ENCODE data around the gene UVSSA. TPM values are rescaled to one million over a fixed set of nuclear protein-coding genes. Genes with fewer than 3 reads are reported as not detected.

The UVSSA gene
- total RNA-seq, 2 donors from 2014 or later, result 23.0 to 25.8 TPM

DNA sequence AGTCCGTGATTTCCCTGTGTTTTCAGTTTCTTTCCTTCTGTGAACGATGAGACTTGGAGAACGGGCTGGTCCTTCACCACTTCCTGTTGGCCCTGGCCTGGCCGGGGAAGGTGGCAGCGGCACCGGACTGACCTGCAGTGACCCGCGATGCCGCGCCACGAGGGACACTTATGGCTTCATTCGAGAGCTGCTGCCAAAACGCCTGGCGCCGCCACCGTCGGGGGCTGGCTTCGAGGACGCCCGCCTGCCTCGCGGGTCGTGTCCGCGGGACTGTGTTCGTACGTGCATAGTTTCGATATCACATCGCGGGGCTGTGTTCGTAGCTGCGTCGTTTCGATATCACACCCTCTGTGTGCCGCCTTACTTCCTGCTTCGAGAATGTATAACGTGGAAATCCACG, 7.5 kb upstream of the UVSSA start:
- Mint-ChIP-seq H3K9me3 (peaks cover 0 to 3% of the 10 kb centered on the region in 2 donors), H3K36me3 (ENCODE audit: insufficient read depth in 2 of 2) (peaks cover 27 to 33% of the 10 kb centered on the region in 2 donors), H3K27me3 (ENCODE audit: low read depth) (no peaks in the 10 kb centered on the region), H3K4me3 (no peak overlapping the region), H3K27ac (no peak overlapping the region), H3K4me1 (ENCODE audit: low read depth) (peaks cover 31% of the 10 kb centered on the region)
- DNase-seq (no peak), ATAC-seq (replicated peaks in 1 of 2) (no peak)

DNA sequence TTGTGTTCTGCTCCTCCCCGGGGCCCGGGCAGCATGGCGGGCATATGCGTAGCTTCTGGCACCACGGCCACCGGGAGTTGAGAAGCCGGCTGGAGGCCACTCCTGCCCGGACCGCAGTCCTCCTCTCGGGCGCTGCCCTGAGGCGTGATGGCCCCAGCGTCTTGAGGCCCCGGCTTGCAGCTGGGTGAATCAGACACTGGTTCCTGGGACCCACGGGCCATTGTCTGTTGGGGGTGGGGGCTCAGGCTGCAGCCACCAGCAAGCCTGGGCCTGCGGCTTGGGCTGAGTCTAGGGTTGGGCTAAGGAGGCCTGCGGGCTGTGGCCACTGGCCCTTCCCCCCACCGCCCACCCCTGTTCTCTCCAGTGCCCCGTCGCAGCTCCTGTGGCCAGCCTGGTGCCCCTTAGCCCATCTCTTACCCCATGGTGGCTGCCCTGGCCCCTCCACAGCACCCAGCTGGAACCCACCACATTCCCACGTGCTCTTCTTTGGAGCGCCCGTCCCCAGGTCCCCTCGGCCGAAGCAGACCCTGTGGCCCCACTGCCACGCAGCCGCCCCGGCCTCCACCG, 6.7 kb upstream of the UVSSA start:
- no peak for DNase-seq
- no peak for ATAC-seq (replicated peaks in 1 of 2)
- peaks cover 22 to 26% of the 10 kb centered on the region in 2 donors for H3K36me3 Mint-ChIP-seq (ENCODE audit: insufficient read depth in 2 of 2)
- H3K9me3 Mint-ChIP-seq, result peaks cover 0 to 3% of the 10 kb centered on the region in 2 donors
- no peaks in the 10 kb centered on the region for H3K27me3 Mint-ChIP-seq (ENCODE audit: low read depth)
- H3K4me3 Mint-ChIP-seq, result no peak overlapping the region
- H3K4me1 Mint-ChIP-seq (ENCODE audit: low read depth), result peaks cover 31% of the 10 kb centered on the region
- H3K27ac Mint-ChIP-seq, result no peak overlapping the region

DNA sequence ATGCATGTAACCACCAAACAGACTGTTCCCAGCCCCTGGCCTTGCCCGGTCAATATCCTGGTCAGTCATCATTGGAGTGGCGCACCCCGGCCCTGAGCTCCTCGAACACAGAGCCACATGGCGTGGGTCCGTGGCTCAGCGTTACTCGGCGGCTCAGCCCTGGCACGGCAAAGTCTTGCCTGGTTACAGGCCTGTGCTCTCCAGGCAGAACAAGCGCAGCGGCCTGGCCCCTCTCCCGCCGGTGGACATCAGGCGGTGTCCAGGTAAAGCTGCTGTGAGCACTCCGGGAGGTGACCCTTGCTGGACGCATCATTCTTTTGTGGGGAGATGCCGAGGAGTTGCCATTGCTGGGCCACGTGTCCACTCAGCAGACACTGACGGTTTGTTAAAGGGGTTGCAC, 6.1 kb upstream of the UVSSA start:
- no peak for DNase-seq
- no peak overlapping the region for H3K27ac Mint-ChIP-seq
- peaks cover 22 to 26% of the 10 kb centered on the region in 2 donors for H3K36me3 Mint-ChIP-seq (ENCODE audit: insufficient read depth in 2 of 2)
- no peaks in the 10 kb centered on the region for H3K27me3 Mint-ChIP-seq (ENCODE audit: low read depth)
- ATAC-seq (replicated peaks in 1 of 2), result no peak
- H3K9me3 Mint-ChIP-seq, result peaks cover 0 to 3% of the 10 kb centered on the region in 2 donors
- no peak overlapping the region for H3K4me3 Mint-ChIP-seq
- H3K4me1 Mint-ChIP-seq (ENCODE audit: low read depth), result peaks cover 37% of the 10 kb centered on the region

DNA sequence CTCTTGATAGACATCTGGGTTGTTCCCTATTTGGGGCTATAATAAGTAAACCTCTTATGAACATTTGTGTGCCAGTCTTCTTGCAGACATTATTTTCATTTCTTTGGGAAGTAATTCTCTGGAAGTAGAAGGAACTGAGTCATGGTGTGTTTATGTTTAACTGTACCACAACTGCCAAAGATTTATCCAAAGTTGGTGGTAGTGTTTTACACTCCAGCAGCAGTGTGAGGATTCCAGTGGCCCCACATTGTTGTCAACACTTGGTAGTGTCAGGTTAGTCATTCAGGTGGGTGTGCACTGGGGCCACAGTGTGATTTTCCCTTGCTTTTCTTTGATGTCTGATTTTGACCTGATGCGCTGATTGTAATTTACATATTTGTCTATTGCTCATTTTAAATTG, 5.0 kb upstream of the UVSSA start:
- H3K27me3 Mint-ChIP-seq (ENCODE audit: low read depth), result no peaks in the 10 kb centered on the region
- ATAC-seq (replicated peaks in 1 of 2) (no peak), DNase-seq (no peak)
- peaks cover 0 to 3% of the 10 kb centered on the region in 2 donors for H3K9me3 Mint-ChIP-seq
- H3K4me3 Mint-ChIP-seq, result no peak overlapping the region
- H3K4me1 Mint-ChIP-seq (ENCODE audit: low read depth), result peaks cover 36% of the 10 kb centered on the region
- peak overlapping the region; percentile 48 for H3K27ac Mint-ChIP-seq
- peaks cover 15 to 16% of the 10 kb centered on the region in 2 donors for H3K36me3 Mint-ChIP-seq (ENCODE audit: insufficient read depth in 2 of 2)

DNA sequence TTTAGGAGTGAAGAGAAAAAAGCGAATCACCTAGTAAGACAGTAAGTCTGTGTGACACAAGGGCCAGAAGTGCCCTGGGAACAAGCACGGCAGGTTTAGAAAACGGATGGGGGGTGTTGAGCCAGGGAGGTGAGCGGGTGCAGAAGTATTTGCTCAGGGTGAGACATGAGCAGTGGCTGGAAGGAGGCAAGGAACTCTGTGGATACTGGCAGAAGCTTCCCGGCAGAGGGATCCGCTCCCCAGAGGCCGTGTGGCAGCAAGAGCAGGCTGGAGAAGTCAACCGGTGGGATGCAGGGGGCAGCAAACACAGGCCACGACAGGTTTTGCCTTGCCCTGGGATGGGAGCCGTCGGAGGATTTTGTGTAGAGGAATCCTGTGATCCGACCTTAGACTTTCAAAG, 2.3 kb upstream of the UVSSA start:
- peaks cover 1 to 8% of the 10 kb centered on the region in 2 donors for H3K36me3 Mint-ChIP-seq (ENCODE audit: insufficient read depth in 2 of 2)
- peak overlapping the region; percentile 84 to 92 for H3K4me3 Mint-ChIP-seq

DNA sequence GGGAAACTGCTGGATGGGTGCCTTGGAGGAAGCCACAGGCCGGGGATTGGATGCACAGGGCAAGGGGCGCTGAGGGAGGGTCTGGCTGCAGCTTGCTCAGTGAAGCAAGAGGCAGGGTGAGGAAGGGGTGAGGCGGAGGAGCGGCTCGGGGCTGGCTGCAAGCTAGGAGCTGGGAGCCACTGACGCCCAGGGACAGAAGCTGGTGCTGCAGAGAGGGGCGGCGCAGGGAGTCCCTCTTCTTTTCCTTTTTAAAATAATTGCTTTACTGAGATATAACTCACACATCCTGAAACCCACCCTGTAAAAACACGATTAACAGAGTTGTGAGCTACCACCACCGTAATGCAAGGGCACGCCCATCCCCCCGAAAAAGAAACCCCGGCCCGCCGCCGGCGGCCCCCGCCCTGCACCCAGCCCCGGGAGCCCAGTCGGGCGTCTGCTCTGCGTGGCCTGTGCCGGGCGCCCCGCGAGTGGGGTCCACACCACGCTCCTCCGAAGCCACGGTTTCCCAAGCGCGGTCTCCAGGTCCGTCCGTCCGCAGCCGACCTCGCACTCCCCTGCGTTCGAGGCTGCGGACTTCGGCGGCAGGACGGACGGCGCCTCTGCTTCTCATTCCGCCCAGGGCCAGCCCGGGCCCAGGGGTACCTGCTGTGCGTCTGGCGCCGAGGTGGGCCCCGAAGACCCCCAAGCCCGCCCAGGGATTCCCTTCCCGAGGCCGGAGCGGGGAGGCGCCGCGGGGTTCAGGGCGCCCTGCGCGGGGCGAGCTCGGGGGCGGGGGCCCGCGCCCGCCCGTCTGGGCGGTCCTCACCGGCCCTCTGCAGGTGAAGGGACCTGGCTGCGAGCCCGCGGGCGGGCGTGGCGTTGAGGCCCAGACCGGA, 866 bp upstream of the UVSSA start:
- Mint-ChIP-seq H3K4me1 (ENCODE audit: low read depth) (peaks cover 55% of the 10 kb centered on the region), H3K27me3 (ENCODE audit: low read depth) (no peaks in the 10 kb centered on the region), H3K9me3 (no peaks in the 10 kb centered on the region), H3K36me3 (ENCODE audit: insufficient read depth in 2 of 2) (peaks cover 0 to 6% of the 10 kb centered on the region in 2 donors), H3K27ac (peak overlapping the region; percentile 49), H3K4me3 (peak overlapping the region; percentile 84 to 92)
- ATAC-seq (replicated peaks in 1 of 2), result peak; percentile 43 to 49
- DNase-seq, result peak; percentile 50 to 63

More for the DNA sequence above, 2.3 kb upstream of the UVSSA start:
- Mint-ChIP-seq H3K27ac (peak overlapping the region; percentile 47), H3K4me1 (ENCODE audit: low read depth) (peaks cover 46% of the 10 kb centered on the region), H3K9me3 (no peaks in the 10 kb centered on the region), H3K27me3 (ENCODE audit: low read depth) (no peaks in the 10 kb centered on the region)
- no peak for DNase-seq
- ATAC-seq (replicated peaks in 1 of 2), result no peak

DNA sequence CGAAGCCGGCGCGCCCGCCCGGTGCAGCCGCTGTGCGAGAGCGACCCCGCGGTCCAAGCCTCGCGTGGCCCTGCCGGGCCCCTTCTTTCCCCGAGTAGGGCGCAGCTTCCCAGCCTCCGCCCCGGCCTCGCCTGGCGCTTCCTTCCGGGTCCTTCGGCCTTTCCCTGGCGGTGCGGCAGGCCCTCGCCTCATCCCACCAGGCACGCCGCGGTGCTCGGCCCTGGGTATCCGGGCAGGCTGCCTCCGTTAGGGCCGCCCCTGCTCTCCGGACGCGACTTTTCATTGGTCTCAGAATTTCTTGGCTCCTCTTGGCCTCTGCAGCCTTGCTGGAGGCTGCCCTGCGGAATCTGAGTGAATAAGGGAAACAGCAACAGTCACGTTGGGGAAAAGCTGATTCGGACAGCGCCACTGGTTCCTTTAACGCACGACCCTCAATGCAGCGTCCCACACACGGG, 429 bp downstream of the UVSSA start:
- no peaks in the 10 kb centered on the region for H3K27me3 Mint-ChIP-seq (ENCODE audit: low read depth)
- H3K36me3 Mint-ChIP-seq (ENCODE audit: insufficient read depth in 2 of 2), result peaks cover 0 to 6% of the 10 kb centered on the region in 2 donors
- ATAC-seq (replicated peaks in 1 of 2), result peak; percentile 23 to 29
- H3K27ac Mint-ChIP-seq, result peak overlapping the region; percentile 85
- H3K4me1 Mint-ChIP-seq (ENCODE audit: low read depth), result peaks cover 53% of the 10 kb centered on the region
- peak overlapping the region; percentile 88 to 93 for H3K4me3 Mint-ChIP-seq
- no peaks in the 10 kb centered on the region for H3K9me3 Mint-ChIP-seq
- DNase-seq, result peak; percentile 56 to 70

DNA sequence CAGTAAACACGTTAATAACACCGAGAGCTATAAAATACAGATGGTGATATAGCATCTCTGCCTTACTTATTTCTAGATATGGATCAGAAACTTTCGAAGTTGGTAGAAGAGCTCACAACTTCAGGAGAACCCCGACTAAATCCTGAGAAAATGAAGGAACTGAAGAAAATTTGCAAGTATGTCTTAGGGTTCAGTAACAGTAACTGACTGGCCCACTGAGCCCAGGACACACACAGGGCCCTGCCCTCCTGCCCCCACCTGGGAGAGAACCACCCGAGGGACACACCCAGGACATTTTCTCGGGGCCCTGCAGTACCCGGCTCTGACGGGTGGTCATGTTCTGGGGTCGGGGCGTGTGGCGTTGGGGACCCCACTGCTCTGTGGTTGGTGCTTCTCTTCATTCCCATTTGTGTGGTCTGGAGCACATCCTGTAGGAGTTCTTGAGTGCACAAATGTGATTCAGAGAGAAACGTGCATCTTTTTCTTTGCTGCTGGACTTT, 1.1 kb downstream of the UVSSA start:
- H3K9me3 Mint-ChIP-seq, result no peaks in the 10 kb centered on the region
- no peak for ATAC-seq (replicated peaks in 1 of 2)

DNA sequence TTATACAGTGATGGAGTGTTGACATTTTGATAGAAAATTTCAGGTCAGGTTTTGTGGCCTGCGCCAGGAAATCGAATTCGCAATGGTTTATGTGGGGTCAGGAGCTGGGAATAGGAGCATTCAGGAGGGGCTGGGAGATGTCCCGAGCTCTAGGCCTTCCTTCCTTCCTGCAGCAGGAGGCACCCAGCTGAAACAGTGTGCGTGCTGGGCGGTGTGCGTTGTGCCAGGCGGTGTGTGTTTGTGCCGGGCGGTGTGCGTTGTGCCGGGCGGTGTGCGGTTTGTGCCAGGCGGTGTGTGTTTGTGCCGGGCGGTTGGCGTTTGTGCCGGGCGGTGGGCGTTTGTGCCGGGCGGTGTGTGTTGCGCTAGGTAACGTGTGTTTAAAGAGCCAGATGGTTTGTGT, 1.7 kb downstream of the UVSSA start:
- peaks cover 52% of the 10 kb centered on the region for H3K4me1 Mint-ChIP-seq (ENCODE audit: low read depth)
- no peaks in the 10 kb centered on the region for H3K9me3 Mint-ChIP-seq

More for the DNA sequence above, 1.1 kb downstream of the UVSSA start:
- H3K4me1 Mint-ChIP-seq (ENCODE audit: low read depth), result peaks cover 52% of the 10 kb centered on the region
- H3K27me3 Mint-ChIP-seq (ENCODE audit: low read depth), result no peaks in the 10 kb centered on the region
- H3K4me3 Mint-ChIP-seq, result peak overlapping the region; percentile 88 to 93
- H3K36me3 Mint-ChIP-seq (ENCODE audit: insufficient read depth in 2 of 2), result peaks cover 0 to 6% of the 10 kb centered on the region in 2 donors
- DNase-seq, result no peak
- peak overlapping the region; percentile 85 for H3K27ac Mint-ChIP-seq

DNA sequence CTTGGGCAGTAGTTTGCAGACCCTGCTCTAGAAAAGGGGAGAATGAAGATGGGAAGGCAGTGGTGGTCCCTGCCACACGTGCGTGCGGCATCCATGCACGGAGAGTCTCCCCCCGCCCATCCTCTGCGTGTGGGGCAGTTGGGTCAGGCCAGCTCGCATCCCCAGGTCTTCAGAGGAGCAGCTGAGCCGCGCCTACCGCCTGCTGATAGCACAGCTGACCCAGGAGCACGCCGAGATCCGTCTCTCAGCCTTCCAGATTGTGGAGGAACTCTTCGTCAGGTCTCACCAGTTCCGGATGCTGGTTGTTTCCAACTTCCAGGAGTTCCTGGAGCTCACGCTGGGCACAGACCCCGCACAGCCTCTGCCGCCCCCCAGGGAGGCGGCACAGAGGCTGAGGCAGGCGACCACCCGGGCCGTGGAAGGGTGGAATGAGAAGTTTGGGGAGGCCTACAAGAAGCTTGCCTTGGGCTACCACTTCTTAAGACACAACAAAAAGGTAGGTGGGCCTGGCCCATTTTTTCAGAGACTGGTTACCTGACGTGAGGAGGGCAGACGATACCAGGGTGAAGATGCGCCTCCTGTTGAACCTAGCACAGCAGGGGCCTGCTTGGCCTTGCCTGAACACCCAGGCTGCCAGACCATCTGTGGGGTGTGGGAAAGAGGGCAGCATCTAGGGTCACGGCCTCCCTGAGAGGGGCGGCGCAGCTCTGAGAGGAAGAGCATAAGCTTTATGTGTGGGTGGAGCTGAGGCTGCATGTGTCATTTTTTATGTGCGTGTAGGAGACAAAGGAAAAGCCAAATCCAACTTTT, 2.6 kb downstream of the UVSSA start:
- ATAC-seq (replicated peaks in 1 of 2) (no peak), DNase-seq (no peak)
- Mint-ChIP-seq H3K36me3 (ENCODE audit: insufficient read depth in 2 of 2) (peaks cover 0 to 6% of the 10 kb centered on the region in 2 donors), H3K27ac (peak overlapping the region; percentile 32), H3K4me1 (ENCODE audit: low read depth) (peaks cover 49% of the 10 kb centered on the region), H3K27me3 (ENCODE audit: low read depth) (no peaks in the 10 kb centered on the region), H3K9me3 (no peaks in the 10 kb centered on the region), H3K4me3 (peak overlapping the region in 1 of 2 donors; percentile 27)

More for the DNA sequence above, 1.7 kb downstream of the UVSSA start:
- Mint-ChIP-seq H3K4me3 (peak overlapping the region; percentile 27 to 88), H3K27ac (peak overlapping the region; percentile 44), H3K36me3 (ENCODE audit: insufficient read depth in 2 of 2) (peaks cover 0 to 6% of the 10 kb centered on the region in 2 donors), H3K27me3 (ENCODE audit: low read depth) (no peaks in the 10 kb centered on the region)
- DNase-seq, result no peak
- no peak for ATAC-seq (replicated peaks in 1 of 2)

DNA sequence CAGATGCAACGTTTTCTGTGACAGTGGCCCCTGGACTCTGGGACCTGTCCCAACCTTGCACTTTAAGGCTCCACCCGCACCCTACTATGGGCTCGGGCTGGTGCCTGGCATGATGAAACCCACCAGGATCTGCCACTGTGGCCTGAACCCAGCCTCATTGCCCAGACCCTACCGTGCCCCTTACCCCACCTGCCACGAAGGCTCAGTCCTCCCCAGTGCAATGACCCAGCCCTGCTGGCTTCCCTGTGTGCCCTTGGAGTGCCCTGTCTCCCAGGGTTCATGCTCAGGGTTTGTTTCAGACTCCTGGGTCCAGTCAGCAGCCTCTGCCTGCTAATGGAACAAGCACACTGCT, 3.1 kb downstream of the UVSSA start:
- Mint-ChIP-seq H3K4me1 (ENCODE audit: low read depth) (peaks cover 44% of the 10 kb centered on the region), H3K9me3 (no peaks in the 10 kb centered on the region), H3K27ac (no peak overlapping the region), H3K36me3 (ENCODE audit: insufficient read depth in 2 of 2) (peaks cover 0 to 6% of the 10 kb centered on the region in 2 donors), H3K4me3 (no peak overlapping the region), H3K27me3 (ENCODE audit: low read depth) (no peaks in the 10 kb centered on the region)
- DNase-seq (no peak), ATAC-seq (replicated peaks in 1 of 2) (no peak)

DNA sequence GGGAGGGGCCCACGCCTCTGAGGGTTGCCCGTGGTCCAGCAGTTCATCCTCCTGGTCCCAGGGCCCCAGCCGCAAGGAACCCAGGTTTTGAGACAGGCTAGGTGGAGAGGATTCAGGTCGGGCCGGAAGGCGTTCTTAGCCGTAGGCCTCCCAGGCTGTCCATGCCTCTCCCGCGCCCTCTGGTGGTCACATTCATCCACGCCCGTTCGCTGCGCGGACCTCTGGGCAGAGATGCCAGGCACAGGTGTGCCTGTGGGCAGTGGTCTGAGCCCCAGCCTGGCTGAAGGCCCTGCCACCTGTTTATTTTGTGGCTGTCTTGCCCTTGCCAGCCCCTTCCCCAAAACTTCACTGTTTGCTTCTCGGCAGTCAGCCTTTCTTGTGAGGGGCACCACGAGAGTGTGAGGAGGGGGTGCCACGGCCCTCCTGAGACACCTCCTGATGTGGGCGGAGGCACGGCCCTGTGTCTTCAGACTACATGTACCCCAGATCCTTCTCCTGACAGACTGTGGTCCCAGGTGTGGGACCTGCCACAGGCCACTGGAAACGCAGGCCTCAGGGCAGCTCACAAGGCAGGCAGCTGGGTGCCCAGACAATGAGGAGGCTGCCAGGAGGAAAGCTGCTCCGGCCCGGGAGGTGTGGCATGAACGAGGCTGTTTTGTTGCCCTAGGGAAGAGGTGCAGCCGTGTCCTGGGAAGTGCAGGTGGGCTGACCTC, 5.0 kb downstream of the UVSSA start:
- peak overlapping the region in 1 of 2 donors; percentile 13 for H3K4me3 Mint-ChIP-seq
- peak; percentile 29 to 42 for ATAC-seq (replicated peaks in 1 of 2)
- peak overlapping the region; percentile 80 for H3K27ac Mint-ChIP-seq
- no peaks in the 10 kb centered on the region for H3K9me3 Mint-ChIP-seq
- no peaks in the 10 kb centered on the region for H3K27me3 Mint-ChIP-seq (ENCODE audit: low read depth)
- peaks cover 0 to 6% of the 10 kb centered on the region in 2 donors for H3K36me3 Mint-ChIP-seq (ENCODE audit: insufficient read depth in 2 of 2)
- peaks cover 35% of the 10 kb centered on the region for H3K4me1 Mint-ChIP-seq (ENCODE audit: low read depth)
- DNase-seq, result peak; percentile 92 to 95
